Nucleus accumbens (tissue), 56 donors: ENCODE data around the gene ACAN.

Source experiments
- DNase-seq, 56 donors: peaks; one replicate each; lab custom pipeline; 2025; lab: John Stamatoyannopoulos, UW

ACAN gene

GRCh38 chr15:88873786-88874185, 70.5 kb downstream of the ACAN start:
- no peak for DNase-seq

- DNase-seq, result no peak
Observed at GRCh38 chr15:88874275-88874674, 71.0 kb downstream of the ACAN start.

- no peak for DNase-seq
Observed at GRCh38 chr15:88874684-88875083, 71.4 kb downstream of the ACAN start.

GRCh38 chr15:88876573-88876972, 73.3 kb downstream of the ACAN start:
- DNase-seq, result no peak

GRCh38 chr15:88877415-88877814, 74.2 kb downstream of the ACAN start:
- no peak for DNase-seq

DNA sequence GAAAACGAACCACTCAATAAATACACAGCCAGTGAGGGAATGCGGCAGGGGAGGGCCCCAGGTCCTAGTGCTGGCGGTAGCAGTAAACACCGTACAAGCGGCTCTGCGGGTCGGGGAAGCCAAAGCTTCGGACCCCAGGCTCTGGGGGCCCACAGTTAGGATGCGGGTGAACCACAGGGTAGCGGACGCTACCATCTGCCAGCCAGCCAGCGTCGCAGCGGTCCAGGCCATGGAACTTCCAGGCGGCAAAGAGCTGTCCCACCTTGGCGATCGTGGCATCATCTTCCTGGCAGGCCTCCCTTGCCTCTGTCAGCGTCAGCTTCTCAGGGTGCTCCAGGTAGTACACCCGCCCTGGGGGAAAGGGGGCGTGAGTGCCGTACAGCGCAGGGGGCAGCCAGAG, 74.7 kb downstream of the ACAN start:
- no peak for DNase-seq

DNA sequence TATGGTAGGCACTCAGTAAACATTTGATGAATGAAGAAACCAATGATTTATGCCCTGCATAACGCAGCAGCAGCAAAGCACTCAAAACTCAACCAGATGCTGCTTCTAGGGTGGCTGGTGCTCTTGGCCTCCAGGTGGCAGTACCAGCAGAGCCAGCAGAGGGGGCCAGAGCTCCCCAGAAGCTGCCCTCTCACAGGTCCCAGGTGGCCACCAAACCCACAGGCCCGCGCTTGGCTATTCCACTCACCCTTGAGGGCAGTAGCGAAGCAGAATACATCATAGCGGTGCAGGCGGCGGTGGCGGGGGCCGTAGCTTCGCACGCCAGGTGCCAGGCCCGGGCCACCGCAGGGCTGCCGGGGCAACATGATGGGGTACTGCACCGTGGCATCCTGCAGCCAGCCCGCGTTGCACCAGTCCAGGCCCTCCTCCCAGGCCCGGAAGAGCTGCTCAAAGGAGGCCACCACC, 75.5 kb downstream of the ACAN start:
- peak in 4 of 56 donors; percentile 2 to 23 (median 14) for DNase-seq

DNA sequence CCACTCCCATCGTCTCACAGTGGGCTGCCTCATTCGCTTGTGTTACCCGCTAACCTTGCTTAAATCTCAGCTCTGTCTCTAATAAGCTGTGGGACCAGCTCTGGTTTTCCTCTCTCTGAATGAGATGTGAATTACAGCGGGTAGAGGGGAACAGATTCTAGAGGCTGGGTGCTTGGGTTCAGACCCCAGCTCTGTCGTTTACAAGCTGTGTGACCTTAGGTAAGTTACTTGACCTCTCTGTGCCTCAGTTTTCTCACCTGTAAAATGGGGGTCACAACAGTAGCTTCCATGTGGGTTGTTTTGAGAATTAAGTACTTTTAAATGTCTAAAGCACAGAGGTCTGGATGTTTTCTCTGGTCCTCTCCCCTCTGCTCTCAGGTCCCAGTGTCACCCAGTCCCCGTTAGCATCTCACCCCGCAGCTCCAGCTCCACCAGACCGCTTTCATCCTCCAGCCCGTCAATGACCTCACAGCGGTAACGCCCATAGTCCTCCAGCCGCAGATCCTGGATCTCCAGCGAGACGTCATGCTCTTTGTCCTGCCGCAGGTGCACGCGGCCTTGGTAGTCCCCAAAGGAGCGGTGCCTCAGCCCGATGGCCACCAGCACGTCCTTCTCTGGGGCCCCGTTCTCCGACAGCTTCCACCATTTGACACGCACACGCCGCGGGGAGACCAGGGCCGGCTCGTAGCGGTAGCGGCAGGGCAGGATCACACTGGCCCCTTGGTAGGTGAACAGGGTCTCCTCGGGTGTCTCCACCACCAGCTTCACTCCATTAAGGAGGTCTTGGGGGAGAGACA, 77.9 kb downstream of the ACAN start:
- no peak for DNase-seq

- DNase-seq, result no peak
Observed at GRCh38 chr15:88881775-88882174, 78.5 kb downstream of the ACAN start.

- no peak for DNase-seq
Observed at GRCh38 chr15:88882785-88883184, 79.5 kb downstream of the ACAN start.

GRCh38 chr15:88887068-88887580, 83.9 kb downstream of the ACAN start:
- peak in 2 of 56 donors; percentile 14 to 16 for DNase-seq

GRCh38 chr15:88888719-88889118, 85.5 kb downstream of the ACAN start:
- no peak for DNase-seq

GRCh38 chr15:88890495-88890894, 87.3 kb downstream of the ACAN start:
- DNase-seq, result peak in 1 of 56 donors; percentile 11

DNA sequence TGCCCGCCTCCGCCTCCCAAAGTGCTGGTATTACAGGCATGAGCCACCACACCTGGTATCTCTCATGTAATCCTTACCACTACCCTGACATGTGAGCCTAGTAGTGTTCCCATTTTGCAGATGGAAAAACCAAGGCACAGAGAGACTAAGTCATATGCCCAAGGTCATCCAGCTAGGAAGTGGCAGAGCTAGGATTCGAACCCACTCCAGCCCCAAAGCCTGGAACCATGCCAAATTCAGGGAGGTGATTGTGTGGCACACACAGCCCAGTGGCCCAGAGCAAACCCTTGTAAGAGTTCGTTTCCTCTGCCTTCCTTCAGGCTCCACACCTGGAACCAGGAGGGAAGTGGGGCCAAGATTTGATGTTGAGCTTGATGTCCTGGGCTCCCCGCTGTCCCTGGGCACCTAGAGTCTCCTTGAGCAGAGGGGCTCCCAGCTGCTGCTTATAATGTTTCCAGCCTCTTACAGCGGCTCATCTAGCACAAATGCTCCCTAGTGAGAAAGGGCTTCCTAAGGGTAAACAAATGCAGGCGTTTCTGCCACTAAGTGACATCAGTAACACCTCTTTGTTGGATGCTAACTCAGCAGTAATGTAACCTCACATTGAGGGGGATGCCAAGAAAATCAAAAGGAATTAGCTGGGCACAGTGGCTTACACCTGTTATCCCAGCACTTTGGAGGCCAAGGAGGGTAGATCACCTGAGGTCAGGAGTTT, 88.5 kb downstream of the ACAN start:
- no peak for DNase-seq

DNA sequence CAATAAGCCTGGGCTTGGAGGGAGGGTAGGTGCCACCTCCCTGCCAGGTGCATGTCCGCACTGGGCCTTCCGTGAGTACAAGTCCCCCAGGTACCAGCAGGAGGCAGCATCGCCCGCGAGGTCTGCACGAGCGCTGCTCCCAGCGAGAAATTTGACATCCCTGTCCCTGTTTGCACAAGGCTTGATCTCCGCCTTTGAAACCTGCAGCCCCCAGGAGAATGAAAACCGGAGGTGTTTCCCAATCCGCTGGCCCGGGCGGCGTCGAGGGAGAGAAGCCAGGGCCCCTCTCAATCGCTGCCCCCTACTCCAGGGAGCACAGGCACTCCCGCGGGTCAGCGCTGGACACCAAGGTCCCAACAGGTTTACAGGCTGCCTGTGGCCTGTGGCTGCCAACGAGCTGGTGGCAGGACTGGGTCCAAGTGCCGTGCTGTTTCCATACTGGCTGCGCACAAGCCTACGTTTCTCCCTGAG, 91.1 kb downstream of the ACAN start:
- DNase-seq, result peak in 11 of 56 donors; percentile 4 to 45 (median 14)

DNA sequence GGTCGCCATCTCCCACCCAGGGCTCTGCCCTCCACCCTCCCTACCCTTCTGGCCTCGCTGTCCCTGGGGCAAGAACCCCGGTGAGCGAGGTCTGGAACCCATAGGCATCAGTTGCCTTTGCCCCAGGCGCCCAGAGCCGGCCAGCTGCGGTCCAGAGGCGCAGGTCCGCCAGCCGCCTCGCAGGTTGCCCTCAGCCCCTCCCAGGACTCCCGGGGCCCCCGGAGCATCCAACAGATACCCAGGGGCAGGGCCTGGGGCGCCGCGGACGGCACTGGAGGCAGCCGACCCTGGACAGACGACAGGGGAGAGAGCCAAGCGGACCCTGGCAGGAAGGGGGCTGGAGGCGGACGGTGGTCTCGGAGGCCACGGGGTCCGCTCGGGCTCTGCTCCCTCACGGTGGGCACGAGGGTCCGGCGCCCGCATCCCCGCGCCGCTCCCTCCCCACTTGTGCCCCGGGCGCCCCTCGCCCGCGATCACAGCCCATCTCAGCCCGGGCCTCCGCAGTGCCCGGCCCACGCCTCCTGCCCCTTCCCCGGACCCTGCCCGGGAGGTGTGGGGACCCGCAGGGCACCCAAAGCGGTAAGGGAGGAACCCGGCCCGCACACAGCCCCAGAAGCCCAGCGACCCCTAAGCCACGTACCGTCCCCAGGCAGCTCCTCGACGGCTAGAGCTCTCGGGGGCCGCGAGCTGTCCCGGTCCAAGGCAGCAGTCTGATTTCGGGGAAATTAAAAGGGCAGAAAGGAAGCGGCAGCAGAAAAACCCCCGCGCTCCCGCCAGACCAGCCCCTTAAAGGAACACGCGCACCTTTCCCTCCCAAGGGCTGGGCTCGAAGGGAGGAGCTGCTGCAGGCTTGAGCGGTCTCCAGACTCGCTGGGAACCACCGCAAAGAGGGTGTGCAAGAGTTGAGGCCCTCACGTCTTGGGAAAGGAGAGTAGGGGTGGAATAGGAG, 91.9 kb downstream of the ACAN start, which contains the start of gene HAPLN3:
TSS of gene HAPLN3 (minus strand) at position 726 of the 949 bp plus-strand sequence. CDS start 8,246 bp downstream, outside the sequence.
- DNase-seq, result no peak

DNA sequence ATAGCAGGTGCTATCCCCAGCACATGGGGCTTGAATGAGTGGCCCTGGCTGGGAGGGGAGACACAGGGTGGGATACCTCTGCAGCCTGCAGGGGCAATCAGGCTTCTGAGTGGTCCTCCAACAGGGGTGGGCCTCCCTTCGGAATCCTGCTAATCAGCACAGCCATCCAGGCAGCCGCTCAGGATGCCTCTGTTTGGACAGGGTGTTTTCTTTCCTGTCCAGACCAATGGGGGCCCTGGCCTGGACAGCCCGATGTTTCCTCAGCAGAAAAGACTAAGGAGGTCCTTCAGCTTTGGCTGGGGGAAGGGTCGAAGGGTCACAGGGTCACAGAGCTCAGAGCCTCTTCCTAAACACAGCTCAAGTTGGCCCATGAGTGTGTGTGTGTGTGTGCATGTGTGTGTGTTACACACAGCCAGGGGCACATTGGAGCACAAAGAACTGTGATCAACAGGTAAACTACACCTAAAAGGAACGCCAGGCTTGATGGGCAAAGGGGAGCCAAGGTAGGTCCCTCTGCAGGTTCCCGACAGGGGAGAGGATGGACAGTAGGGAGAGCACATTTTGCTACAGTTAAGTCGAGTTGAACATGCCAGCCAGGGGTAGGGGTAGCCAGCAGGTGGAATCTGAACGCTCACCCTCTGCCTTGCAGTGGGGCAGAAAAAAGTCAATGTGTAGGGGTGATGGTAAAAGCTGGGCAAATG, 93.2 kb downstream of the ACAN start:
- DNase-seq, result no peak

DNA sequence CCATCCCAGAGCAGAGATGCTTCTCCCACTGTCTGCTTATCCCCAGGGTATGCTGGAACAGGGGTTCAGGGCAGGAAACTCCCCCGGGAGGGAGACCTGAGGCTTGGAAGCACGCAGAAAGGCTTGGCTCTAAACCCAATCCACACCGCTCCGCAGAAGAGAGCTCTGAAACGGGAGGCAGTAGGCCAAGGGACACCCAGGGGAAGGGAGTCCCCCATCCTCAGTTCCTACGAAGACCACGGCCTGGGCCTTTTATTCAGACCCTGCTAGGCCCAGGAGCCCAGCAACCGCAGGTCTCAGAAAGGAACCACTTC, 93.9 kb downstream of the ACAN start:
- DNase-seq, result no peak

DNA sequence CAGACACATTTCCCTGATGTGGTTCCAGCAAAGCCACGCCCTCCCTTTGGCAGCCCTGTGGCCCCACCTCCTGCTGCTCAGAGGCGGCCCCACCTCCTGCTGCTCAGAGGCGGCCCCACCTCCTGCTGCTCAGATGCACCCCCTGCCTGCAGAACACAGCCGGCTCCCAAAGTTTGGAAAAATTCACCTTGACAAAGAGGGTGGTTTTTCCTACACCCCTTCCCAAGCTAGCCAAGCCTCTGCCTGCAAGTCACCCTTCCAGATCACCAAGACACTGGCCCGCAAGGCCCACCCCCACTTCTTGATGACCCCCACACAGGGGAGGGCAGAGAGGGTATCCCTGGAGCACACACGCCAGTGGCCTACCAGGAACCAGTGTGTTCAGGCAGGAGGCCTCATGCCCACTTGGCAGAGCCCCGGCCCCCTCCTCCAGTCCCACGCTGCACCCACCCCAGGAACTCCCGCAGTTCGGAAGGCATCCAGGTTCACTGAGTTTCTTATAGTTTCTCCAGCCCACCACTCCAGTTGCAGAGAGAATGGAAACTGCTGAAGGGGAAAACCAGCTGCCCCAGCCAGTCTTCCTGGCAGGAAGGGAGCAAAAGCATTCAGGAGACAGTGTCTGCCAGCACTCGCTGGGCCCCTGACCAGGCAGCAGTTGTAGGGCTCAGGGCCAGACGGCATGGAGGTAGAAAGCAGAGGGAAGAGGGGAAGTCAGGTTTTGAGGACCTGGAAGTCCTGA, 94.4 kb downstream of the ACAN start:
- peak in 49 of 56 donors; percentile 12 to 90 (median 50) for DNase-seq
